ENCODE measurements around the gene DIRAS1.

The DIRAS1 gene

GRCh38 chr19:2754659-2755447, 33.7 kb upstream of the DIRAS1 start:
- DNase-seq = no peak

GRCh38 chr19:2751438-2751830, 30.3 kb upstream of the DIRAS1 start:
- no peak for DNase-seq

GRCh38 chr19:2750808-2751437, 29.8 kb upstream of the DIRAS1 start:
- peak; percentile 18 for DNase-seq

GRCh38 chr19:2747349-2747748, 26.2 kb upstream of the DIRAS1 start:
- DNase-seq = no peak

- DNase-seq = no peak
Measured at GRCh38 chr19:2744113-2744512, 22.9 kb upstream of the DIRAS1 start.

GRCh38 chr19:2743099-2743498, 21.9 kb upstream of the DIRAS1 start:
- DNase-seq = no peak

- no peak for DNase-seq
Measured at GRCh38 chr19:2740314-2740656, 19.1 kb upstream of the DIRAS1 start.

- peak; percentile 99 for DNase-seq
Measured at GRCh38 chr19:2739602-2740313, 18.6 kb upstream of the DIRAS1 start, which contains the start of gene SLC39A3. SLC39A3 (minus strand) TSS chr19:2740017; CDS start chr19:2737257, 2,760 bp downstream.

- no peak for DNase-seq
Measured at GRCh38 chr19:2736550-2737190, 15.5 kb upstream of the DIRAS1 start.

- DNase-seq = no peak
Measured at GRCh38 chr19:2735374-2735773, 14.2 kb upstream of the DIRAS1 start.

- no peak for DNase-seq
Measured at GRCh38 chr19:2734589-2735288, 13.6 kb upstream of the DIRAS1 start.

GRCh38 chr19:2733930-2734588, 12.9 kb upstream of the DIRAS1 start:
- no peak for DNase-seq

- no peak for DNase-seq
Measured at GRCh38 chr19:2732883-2733282, 11.7 kb upstream of the DIRAS1 start.

GRCh38 chr19:2732157-2732725, 11.1 kb upstream of the DIRAS1 start:
- DNase-seq = no peak

- DNase-seq = no peak
Measured at GRCh38 chr19:2731181-2731995, 10.2 kb upstream of the DIRAS1 start.

- no peak for DNase-seq
Measured at GRCh38 chr19:2729943-2730818, 9.0 kb upstream of the DIRAS1 start.

GRCh38 chr19:2728783-2729387, 7.7 kb upstream of the DIRAS1 start:
- DNase-seq = no peak

GRCh38 chr19:2727640-2727944, 6.4 kb upstream of the DIRAS1 start:
- DNase-seq = no peak

GRCh38 chr19:2726904-2727639, 5.9 kb upstream of the DIRAS1 start:
- no peak for DNase-seq
